Mucosa of rectum (tissue), 2 donors: ENCODE data around the gene NEDD4.

Experiments used
- H3K27ac ChIP-seq, 2 donors: one replicate each; pipeline ENCODE4 v1.7.0; 2013; ENCODE audit warnings: inconsistent platforms in 2 of 2, low read depth in 2 of 2, low read length in 2 of 2
- H3K27me3 ChIP-seq, 2 donors: one replicate each; pipeline ENCODE4 v1.7.0; 2013; ENCODE audit warnings: low read length in 2 of 2; ENCODE audit not compliant: control insufficient read depth in 2 of 2, insufficient read depth in 2 of 2
- H3K36me3 ChIP-seq, 2 donors: one replicate each; pipeline ENCODE4 v1.7.0; 2013; ENCODE audit warnings: low read length in 2 of 2; ENCODE audit not compliant: control insufficient read depth in 2 of 2, insufficient read depth in 2 of 2
- H3K4me1 ChIP-seq, 2 donors: one replicate each; pipeline ENCODE4 v1.7.0; 2013; ENCODE audit warnings: low read length in 2 of 2, mild to moderate bottlenecking in 1 of 2; ENCODE audit not compliant: control insufficient read depth in 2 of 2, insufficient read depth in 2 of 2
- H3K4me3 ChIP-seq, 2 donors: one replicate each; pipeline ENCODE4 v1.7.0; 2013; ENCODE audit warnings: low read length in 2 of 2
- H3K9ac ChIP-seq, 2 donors: one replicate each; pipeline ENCODE4 v1.7.0; 2013; ENCODE audit warnings: low read length in 2 of 2, low read depth in 1 of 2, mild to moderate bottlenecking in 1 of 2
- H3K9me3 ChIP-seq, 2 donors: one replicate each; pipeline ENCODE4 v1.7.0; 2013; ENCODE audit warnings: low read length in 2 of 2; ENCODE audit not compliant: control insufficient read depth in 2 of 2
- donor health status: healthy.
- donor health status: Normal muscosa, but diverticular disease.

The NEDD4 gene

GRCh38 chr15:55921744-55922143 lies 71.7 kb downstream of the NEDD4 start:
- Histone ChIP-seq H3K4me3 (no peak overlapping the region), H3K4me1 (peaks cover 0 to 3% of the 10 kb centered on the region in 2 donors), H3K27ac (no peak overlapping the region), H3K27me3 (no peaks in the 10 kb centered on the region), H3K36me3 (no peaks in the 10 kb centered on the region), H3K9ac (no peak overlapping the region), H3K9me3 (no peaks in the 10 kb centered on the region)

- H3K9ac ChIP-seq: no peak overlapping the region
Observed at GRCh38 chr15:55917881-55918296, 75.5 kb downstream of the NEDD4 start.

DNA sequence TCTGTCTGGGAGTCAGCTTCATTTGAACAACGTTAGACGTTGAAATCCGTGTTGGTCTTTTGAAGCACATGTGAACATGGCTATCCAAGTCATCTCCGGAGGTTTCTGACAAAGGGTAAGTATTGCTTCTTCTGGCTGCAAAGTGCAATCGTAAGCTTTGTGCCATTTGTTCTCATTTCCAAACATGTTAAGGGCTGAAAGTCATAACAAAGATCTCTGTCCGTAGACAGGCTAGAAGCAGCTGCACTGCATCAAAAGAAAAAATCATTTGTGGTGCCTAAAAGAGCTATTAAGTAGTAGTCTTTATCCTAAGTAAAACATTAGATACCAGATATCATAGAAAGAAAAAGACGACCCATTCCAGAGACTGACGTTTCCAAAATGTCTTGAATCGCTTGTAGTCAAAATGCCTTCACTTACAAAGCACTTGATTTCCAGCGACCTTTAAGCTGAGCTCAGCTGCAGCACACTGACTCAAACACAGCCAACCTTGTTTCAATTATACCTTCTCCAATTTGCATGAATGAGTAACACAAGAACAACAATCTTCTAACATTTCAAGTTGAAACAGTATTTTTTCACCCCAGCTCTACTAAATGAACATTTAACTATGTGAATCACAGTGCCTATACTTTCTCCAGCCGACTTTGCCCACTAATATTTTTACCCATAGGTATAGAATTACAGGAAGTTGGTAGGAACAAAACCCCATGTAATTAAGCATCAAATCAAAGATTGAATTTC lies 76.6 kb downstream of the NEDD4 start:
- H3K9ac ChIP-seq: no peak overlapping the region
- no peaks in the 10 kb centered on the region for H3K9me3 ChIP-seq
- H3K27me3 ChIP-seq: no peaks in the 10 kb centered on the region
- H3K4me1 ChIP-seq: peaks cover 0 to 3% of the 10 kb centered on the region in 2 donors
- no peaks in the 10 kb centered on the region for H3K36me3 ChIP-seq
- H3K4me3 ChIP-seq: no peak overlapping the region
- no peak overlapping the region for H3K27ac ChIP-seq

More at GRCh38 chr15:55917881-55918296, 75.5 kb downstream of the NEDD4 start:
- no peaks in the 10 kb centered on the region for H3K9me3 ChIP-seq
- H3K27me3 ChIP-seq: no peaks in the 10 kb centered on the region
- no peaks in the 10 kb centered on the region for H3K36me3 ChIP-seq
- no peak overlapping the region for H3K4me3 ChIP-seq
- H3K27ac ChIP-seq: no peak overlapping the region
- H3K4me1 ChIP-seq: peaks cover 0 to 3% of the 10 kb centered on the region in 2 donors

- Histone ChIP-seq H3K27me3 (no peaks in the 10 kb centered on the region), H3K9me3 (no peaks in the 10 kb centered on the region), H3K4me1 (peaks cover 0 to 3% of the 10 kb centered on the region in 2 donors), H3K27ac (no peak overlapping the region), H3K9ac (no peak overlapping the region), H3K36me3 (no peaks in the 10 kb centered on the region), H3K4me3 (no peak overlapping the region)
Observed at GRCh38 chr15:55915876-55916567, 77.4 kb downstream of the NEDD4 start.

DNA sequence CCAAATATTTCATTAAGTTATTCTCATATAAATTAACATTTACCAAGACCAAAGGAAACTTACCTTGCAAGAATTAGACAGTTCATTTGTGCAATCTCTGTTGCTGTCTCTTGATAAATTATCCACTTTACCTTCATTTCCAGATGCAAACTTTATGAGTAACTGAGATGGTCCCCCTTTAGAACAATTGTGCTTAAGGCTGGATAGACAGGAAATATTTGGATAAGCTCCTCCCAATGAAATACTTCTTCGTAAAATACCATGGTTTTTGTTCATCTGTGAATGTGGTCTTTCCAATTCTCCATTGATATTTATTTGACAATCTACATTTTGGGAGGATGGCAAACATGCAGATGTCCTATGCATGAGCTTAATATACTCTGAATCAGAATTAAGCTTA lies 78.2 kb downstream of the NEDD4 start:
- no peak overlapping the region for H3K27ac ChIP-seq
- H3K4me3 ChIP-seq: no peak overlapping the region
- no peak overlapping the region for H3K9ac ChIP-seq

DNA sequence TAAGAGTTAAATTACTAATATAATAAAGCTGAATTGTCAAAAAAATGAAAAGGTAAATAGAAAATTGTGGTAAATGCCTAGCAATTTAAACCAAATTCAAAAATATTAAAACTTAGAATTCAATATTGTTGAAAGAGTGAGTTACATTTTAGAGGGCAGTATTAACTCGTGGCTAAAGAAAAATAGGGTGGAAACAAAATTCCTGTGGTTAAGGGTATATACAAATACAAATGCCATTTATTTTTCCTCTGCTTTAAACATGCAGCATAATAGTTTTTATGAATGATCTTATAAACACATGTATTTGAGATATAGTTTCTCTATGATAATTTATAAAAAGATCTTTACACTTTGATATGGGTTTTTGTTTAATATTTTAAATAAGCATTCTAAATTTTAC lies 79.0 kb downstream of the NEDD4 start:
- Histone ChIP-seq H3K4me3 (no peak overlapping the region), H3K4me1 (peaks cover 0 to 3% of the 10 kb centered on the region in 2 donors), H3K27me3 (no peaks in the 10 kb centered on the region), H3K9me3 (no peaks in the 10 kb centered on the region), H3K36me3 (no peaks in the 10 kb centered on the region), H3K9ac (no peak overlapping the region), H3K27ac (no peak overlapping the region)

More for the DNA sequence above, 78.2 kb downstream of the NEDD4 start:
- H3K9me3 ChIP-seq: no peaks in the 10 kb centered on the region
- peaks cover 0 to 3% of the 10 kb centered on the region in 2 donors for H3K4me1 ChIP-seq
- H3K36me3 ChIP-seq: no peaks in the 10 kb centered on the region
- no peaks in the 10 kb centered on the region for H3K27me3 ChIP-seq

DNA sequence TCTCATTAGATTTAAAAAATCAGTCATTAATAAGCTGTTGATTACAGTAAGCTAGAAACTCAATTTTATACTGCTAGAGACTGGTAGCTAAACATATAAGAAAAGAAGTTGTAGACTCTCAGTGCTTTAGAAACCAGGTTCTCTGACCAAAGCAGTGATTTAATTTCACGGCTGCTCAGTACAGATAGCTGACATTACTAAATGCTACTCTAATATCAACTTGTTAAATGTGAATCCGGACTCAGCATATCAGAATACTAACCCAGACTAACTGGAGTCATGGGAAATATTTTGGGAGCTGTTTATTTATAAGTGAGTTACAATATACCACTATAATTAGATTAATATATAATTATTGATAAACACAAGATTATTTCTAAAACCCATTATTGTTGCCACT lies 80.4 kb downstream of the NEDD4 start:
- Histone ChIP-seq H3K9me3 (no peaks in the 10 kb centered on the region), H3K27me3 (no peaks in the 10 kb centered on the region), H3K27ac (no peak overlapping the region), H3K4me3 (no peak overlapping the region), H3K4me1 (peaks cover 0 to 2% of the 10 kb centered on the region in 2 donors), H3K36me3 (no peaks in the 10 kb centered on the region), H3K9ac (no peak overlapping the region)

GRCh38 chr15:55909036-55909811 lies 84.2 kb downstream of the NEDD4 start:
- H3K9ac ChIP-seq: no peak overlapping the region
- no peak overlapping the region for H3K4me3 ChIP-seq
- H3K4me1 ChIP-seq: no peaks in the 10 kb centered on the region
- H3K27ac ChIP-seq: no peak overlapping the region
- no peaks in the 10 kb centered on the region for H3K36me3 ChIP-seq
- H3K9me3 ChIP-seq: no peaks in the 10 kb centered on the region
- no peaks in the 10 kb centered on the region for H3K27me3 ChIP-seq

DNA sequence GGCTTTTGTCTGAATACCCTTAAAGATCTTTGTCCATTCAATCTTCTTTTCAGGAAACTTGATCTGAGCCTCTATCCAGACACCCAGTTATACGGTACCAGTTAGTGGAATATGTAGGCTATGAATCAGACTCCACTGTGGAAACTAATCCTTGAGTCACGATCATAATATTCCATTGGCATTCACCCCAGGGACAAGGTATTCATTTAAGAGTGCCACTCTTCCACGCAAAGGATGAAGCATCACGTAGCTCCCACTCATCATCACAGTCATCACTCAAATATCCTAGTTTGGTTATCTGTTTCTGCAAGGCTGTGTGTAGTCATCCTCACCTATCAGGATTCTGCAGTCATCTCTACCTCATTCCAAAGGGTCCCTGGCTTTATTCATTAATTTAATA lies 85.6 kb downstream of the NEDD4 start:
- Histone ChIP-seq H3K4me1 (no peaks in the 10 kb centered on the region), H3K9me3 (no peaks in the 10 kb centered on the region), H3K36me3 (no peaks in the 10 kb centered on the region), H3K27ac (no peak overlapping the region), H3K4me3 (no peak overlapping the region), H3K9ac (no peak overlapping the region), H3K27me3 (no peaks in the 10 kb centered on the region)

GRCh38 chr15:55902981-55903380 lies 90.4 kb downstream of the NEDD4 start:
- H3K36me3 ChIP-seq: no peaks in the 10 kb centered on the region
- no peak overlapping the region for H3K27ac ChIP-seq
- H3K27me3 ChIP-seq: no peaks in the 10 kb centered on the region
- no peaks in the 10 kb centered on the region for H3K4me1 ChIP-seq
- no peak overlapping the region for H3K4me3 ChIP-seq
- H3K9me3 ChIP-seq: no peaks in the 10 kb centered on the region
- no peak overlapping the region for H3K9ac ChIP-seq
